GM19099 (cell line): ENCODE data around the gene MRM2.
A peak's percentile ranks its signal among the peaks of the same experiment; 100 is the strongest.

Experiments
- POLR2A ChIP-seq: IDR thresholded peaks from 3 replicates; pipeline ENCODE4 v1.6.1; 2011; ENCODE audit warnings: low read depth; ENCODE audit not compliant: insufficient read length; ENCODE audit errors: extremely low read depth

Gene MRM2

GRCh38 chr7:2254429-2255144 lies 12.6 kb upstream of the MRM2 start:
- no peak for TF ChIP-seq POLR2A

DNA sequence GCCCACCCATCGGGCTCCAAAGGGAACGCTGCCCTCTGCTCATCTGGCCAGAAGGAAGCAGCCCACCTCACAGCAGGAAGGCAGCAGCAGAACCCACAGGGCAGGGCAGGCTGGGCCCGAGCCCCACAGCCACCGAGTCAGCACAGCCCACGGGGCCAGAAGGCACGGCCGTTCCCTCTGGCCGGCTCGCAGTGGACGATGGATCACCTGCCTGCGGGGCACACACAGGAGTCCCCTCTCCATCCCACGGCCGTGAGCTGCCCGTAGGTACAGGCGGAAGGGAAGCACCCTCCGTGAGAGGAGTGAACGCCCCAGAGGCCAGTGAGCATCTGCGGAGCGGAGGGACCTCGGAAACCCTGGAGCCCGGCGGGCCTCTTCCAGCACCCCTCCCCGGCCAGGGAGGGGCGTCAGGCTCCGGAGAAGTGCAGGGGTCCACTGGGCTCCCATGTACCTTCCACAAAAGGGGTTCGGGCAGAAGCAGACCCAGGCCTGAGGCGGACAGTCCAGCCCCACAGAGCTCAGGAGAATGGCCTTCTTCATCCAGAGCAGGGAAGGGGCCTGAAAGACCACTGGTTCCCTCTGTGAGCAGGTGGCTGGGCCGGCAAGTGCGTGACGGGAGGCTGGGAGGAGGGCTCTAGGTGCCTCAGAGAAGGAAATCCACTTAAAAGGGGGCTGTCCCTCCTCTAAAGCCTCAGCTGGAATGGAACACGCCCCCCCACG lies 11.7 kb upstream of the MRM2 start:
- no peak for TF ChIP-seq POLR2A

DNA sequence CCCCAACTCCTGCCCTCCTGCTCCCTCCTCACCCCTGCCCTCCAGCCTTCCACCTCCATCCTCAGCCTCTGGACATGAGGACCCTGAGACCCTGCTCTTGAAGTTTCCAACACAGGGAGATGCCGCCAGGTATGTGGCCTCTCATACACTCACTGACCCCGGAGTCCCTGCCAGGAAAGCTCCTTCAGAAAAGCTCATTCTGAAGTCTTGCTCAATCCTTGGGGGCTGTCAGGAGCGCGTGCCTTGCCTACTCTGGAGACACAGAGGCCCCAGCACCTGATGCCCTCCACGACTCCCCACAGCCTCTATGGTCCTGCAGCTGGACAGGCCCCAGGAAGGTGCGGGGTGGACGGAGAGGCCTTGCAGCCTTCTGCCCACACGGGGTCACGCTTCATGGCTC lies 11.0 kb upstream of the MRM2 start:
- TF ChIP-seq POLR2A = no peak

- TF ChIP-seq POLR2A = no peak
Measured at GRCh38 chr7:2251841-2252771, 10.1 kb upstream of the MRM2 start.

GRCh38 chr7:2251381-2251780 lies 9.4 kb upstream of the MRM2 start:
- TF ChIP-seq POLR2A = no peak

DNA sequence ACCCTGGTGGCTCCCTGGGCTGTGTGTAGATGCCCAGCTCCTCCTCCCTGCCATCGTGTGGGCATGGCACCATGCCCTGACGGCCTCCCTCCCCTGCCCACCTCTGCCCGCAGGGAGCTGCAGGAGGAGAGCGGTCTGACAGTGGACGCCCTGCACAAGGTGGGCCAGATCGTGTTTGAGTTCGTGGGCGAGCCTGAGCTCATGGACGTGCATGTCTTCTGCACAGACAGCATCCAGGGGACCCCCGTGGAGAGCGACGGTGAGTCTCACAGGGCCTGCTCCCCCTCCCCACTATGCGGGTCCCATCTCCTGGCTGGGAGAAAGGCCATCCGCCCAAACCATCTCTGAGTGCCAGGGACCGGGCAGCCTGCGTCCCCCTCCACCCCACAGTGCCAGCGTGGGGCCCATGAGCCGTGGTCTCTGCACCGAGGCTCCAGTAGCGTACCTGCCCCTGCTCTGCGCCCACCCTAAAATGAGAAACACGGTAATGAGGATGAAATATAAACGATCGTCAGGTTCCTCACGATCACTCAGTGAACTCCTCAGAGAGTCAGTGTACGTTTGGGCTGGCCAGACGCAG lies 7.8 kb upstream of the MRM2 start:
- TF ChIP-seq POLR2A = no peak

- no peak for TF ChIP-seq POLR2A
Measured at GRCh38 chr7:2248984-2249694, 7.1 kb upstream of the MRM2 start.

- no peak for TF ChIP-seq POLR2A
Measured at GRCh38 chr7:2247141-2247995, 5.4 kb upstream of the MRM2 start.

DNA sequence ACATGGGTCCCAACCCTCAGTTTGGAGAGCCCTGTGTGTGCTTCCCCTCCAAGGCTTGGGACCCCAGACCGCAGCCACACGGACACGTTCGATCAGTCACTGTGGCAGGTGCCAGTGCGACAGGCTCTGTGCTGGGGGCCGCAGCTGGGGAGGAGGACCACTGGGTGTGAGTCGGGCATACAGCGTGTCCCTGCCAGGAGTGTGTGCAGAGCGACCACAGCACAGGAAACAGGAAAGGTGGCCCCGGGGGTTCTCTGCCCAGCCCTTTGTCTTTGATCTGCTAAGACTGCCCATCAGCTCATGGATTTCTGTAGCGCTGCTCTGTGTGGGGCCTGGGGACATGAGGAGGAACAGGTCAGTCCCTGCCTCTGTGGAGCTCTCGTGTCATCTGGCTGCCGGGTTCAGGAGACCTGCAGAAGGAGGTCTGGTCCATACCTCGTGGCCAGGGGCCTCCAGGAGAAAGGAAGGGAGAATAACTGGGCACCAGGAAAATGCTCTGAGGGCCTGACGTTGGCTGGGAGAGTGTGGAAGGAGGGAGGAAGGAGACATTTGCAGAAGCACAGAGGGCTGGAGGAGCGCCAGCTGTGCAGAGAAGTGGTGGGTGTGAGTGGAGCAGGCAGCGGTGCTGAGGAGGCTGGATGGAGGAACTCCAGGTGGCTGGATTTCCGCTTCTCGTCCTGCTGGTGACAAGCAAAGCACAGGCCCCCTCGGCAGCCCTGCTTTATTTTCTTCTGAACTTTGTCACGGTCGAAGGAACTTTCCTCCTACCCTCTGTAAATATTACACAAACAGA lies 4.1 kb upstream of the MRM2 start:
- TF ChIP-seq POLR2A = peak; percentile 23

GRCh38 chr7:2244404-2244995 lies 2.5 kb upstream of the MRM2 start:
- no peak for TF ChIP-seq POLR2A

DNA sequence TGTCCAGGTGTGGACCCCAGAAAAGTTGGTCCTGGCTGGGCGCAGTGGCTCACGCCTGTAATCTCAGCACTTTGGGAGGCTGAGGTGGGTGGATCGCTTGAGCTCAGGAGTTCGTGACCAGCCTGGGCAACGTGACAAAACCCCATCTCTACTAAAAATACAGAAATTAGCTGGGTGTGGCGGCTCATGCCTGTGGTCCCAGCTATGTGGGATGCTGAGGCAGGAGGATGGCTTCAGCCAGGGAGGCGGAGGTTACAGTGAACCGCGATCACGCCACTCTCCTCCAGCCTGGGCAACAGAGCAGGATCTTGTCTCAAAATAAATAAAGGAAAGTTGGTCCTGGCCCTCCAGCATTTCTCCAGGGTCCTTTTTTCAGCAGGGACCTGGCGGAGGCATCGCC lies 1.5 kb upstream of the MRM2 start:
- TF ChIP-seq POLR2A = no peak
